PFSK-1 (cell line): ENCODE results near the gene PPFIA1.

Source experiments
- FOXP2 ChIP-seq: optimal IDR thresholded peaks from 2 replicates; pipeline ENCODE3; 2011; ENCODE audit warnings: borderline replicate concordance, control low read depth, inconsistent platforms; ENCODE audit not compliant: insufficient read depth; ENCODE audit errors: extremely low read length, extremely low read depth
- POLR2AphosphoS5 ChIP-seq: IDR thresholded peaks from 2 replicates; pipeline ENCODE4 v1.6.1; 2012; ENCODE audit warnings: low read depth, mild to moderate bottlenecking, control low read depth, low read length, moderate library complexity
- REST ChIP-seq, 2 experiments: IDR thresholded peaks; 2 replicates each; pipeline versions ENCODE4 v1.6.1 to v1.8.0; 2011 to 2012; ENCODE audit warnings: low read depth in 2 of 2, low read length in 2 of 2, control low read depth in 1 of 2, inconsistent platforms in 1 of 2, mild to moderate bottlenecking in 1 of 2, moderate library complexity in 1 of 2; ENCODE audit not compliant: insufficient read depth in 1 of 2
- SIN3A ChIP-seq: IDR thresholded peaks from 2 replicates; pipeline ENCODE4 v1.6.1; 2012; ENCODE audit warnings: mild to moderate bottlenecking, low read length, moderate library complexity, borderline replicate concordance; ENCODE audit not compliant: insufficient read depth
- TAF1 ChIP-seq: IDR thresholded peaks from 2 replicates; pipeline ENCODE4 v1.6.1; 2012; ENCODE audit warnings: low read length, control low read depth, borderline replicate concordance; ENCODE audit not compliant: insufficient read depth

PPFIA1 gene

GRCh38 chr11:70400643-70401042 is 130.2 kb downstream of the PPFIA1 start:
- TF ChIP-seq SIN3A (no peak), REST (IDR thresholded peaks at IDR 0.05; ENCODE audit: insufficient read depth in 1 of 2, low read depth in 2 of 2, low read length in 2 of 2) (no peak), POLR2AphosphoS5 (no peak), TAF1 (no peak), FOXP2 (no peak)

GRCh38 chr11:70402016-70402415 is 131.5 kb downstream of the PPFIA1 start:
- no peak for TF ChIP-seq SIN3A
- no peak for TF ChIP-seq REST (IDR thresholded peaks at IDR 0.05; ENCODE audit: insufficient read depth in 1 of 2, low read depth in 2 of 2, low read length in 2 of 2)
- no peak for TF ChIP-seq FOXP2
- no peak for TF ChIP-seq TAF1
- no peak for TF ChIP-seq POLR2AphosphoS5

- no peak for TF ChIP-seq POLR2AphosphoS5
- TF ChIP-seq TAF1 = no peak
- TF ChIP-seq SIN3A = no peak
- TF ChIP-seq REST (IDR thresholded peaks at IDR 0.05; ENCODE audit: insufficient read depth in 1 of 2, low read depth in 2 of 2, low read length in 2 of 2) = no peak
- no peak for TF ChIP-seq FOXP2
Measured at GRCh38 chr11:70402685-70403084, 132.2 kb downstream of the PPFIA1 start.

GRCh38 chr11:70404244-70404643 is 133.8 kb downstream of the PPFIA1 start:
- no peak for TF ChIP-seq REST (IDR thresholded peaks at IDR 0.05; ENCODE audit: insufficient read depth in 1 of 2, low read depth in 2 of 2, low read length in 2 of 2)
- TF ChIP-seq FOXP2 = no peak
- no peak for TF ChIP-seq POLR2AphosphoS5
- no peak for TF ChIP-seq SIN3A
- TF ChIP-seq TAF1 = no peak
